ENCODE results near the gene NGF. TPM values are rescaled to one million over a fixed set of nuclear protein-coding genes. Genes with fewer than 3 reads are reported as not detected.
A peak's percentile ranks its signal among the peaks of the same experiment; 100 is the strongest.

Gene NGF
- total and polyA plus RNA-seq, 3 donors from 2014 or later: 0.63 to 3.3 (median 1.4) TPM

DNA sequence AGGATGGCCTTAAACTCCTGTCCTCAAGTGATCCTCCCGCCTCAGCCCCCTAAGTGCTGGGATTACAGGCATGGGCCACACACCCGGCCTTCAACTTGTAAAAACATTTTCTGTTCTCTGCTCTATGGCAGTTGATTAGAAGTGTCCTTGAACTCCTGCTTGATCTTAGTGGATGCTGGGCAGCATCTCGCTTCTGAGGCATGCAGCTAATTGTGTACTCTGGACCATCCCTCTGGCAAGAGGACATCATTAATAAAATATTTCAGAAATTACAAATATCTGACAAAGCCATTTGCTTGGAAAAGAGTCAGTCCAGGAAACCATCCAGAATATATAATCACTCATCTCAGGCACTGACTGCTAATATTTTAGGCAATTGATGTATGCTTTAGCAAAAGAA is 8.1 kb downstream of the NGF start:
- no peaks in the 10 kb centered on the region for H3K36me3 ChIP-seq (ENCODE audit: low read depth, missing control alignments)
- DNase-seq: peak; percentile 64
- intact Hi-C loops (cut with DNase I; ENCODE audit: low total_unique reads): no loop called here
- H3K9me3 ChIP-seq: no peaks in the 10 kb centered on the region
- H3K4me3 ChIP-seq: no peak overlapping the region
- peak overlapping the region in 1 of 2 donors; percentile 22 for H3K27ac ChIP-seq
- H3K4me1 ChIP-seq: peaks cover 15% of the 10 kb centered on the region
- TF ChIP-seq, protein P1, sequence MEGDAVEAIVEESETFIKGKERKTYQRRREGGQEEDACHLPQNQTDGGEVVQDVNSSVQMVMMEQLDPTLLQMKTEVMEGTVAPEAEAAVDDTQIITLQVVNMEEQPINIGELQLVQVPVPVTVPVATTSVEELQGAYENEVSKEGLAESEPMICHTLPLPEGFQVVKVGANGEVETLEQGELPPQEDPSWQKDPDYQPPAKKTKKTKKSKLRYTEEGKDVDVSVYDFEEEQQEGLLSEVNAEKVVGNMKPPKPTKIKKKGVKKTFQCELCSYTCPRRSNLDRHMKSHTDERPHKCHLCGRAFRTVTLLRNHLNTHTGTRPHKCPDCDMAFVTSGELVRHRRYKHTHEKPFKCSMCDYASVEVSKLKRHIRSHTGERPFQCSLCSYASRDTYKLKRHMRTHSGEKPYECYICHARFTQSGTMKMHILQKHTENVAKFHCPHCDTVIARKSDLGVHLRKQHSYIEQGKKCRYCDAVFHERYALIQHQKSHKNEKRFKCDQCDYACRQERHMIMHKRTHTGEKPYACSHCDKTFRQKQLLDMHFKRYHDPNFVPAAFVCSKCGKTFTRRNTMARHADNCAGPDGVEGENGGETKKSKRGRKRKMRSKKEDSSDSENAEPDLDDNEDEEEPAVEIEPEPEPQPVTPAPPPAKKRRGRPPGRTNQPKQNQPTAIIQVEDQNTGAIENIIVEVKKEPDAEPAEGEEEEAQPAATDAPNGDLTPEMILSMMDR (IDR thresholded peaks at IDR 0.05): no peak
- no peak for TF ChIP-seq POLR2A (IDR thresholded peaks at IDR 0.05)
- WGBS, 2 donors: 28 to 30% methylated on average over 3 of the region's 3 CpGs
- H3K27me3 ChIP-seq: no peaks in the 10 kb centered on the region

DNA sequence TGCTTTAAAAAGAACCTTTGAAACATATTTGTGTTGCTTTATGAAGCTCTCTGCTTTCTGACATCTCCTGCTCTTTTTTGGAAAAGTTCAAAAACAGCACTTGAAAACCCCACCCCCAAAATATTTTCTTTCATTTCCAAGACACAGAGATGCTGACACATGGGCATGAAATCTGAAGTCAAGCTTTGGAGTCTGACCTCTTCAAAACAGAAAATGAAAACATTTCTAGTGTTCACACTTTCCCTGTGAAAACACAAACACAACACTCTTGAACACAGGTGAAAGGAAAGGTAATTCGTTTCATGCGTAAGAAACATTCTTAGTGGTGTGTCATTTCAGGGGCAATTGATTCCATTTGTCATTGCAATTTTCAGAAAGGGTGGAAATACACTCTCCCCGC is 10.8 kb downstream of the NGF start:
- Histone ChIP-seq H3K27me3 (no peaks in the 10 kb centered on the region), H3K27ac (no peak overlapping the region), H3K36me3 (ENCODE audit: low read depth, missing control alignments) (no peaks in the 10 kb centered on the region), H3K4me3 (no peak overlapping the region), H3K9me3 (no peaks in the 10 kb centered on the region), H3K4me1 (peaks cover 15% of the 10 kb centered on the region)
- 94 to 98% methylated on average over 3 of the region's 3 CpGs for WGBS, 2 donors
- TF ChIP-seq POLR2A (IDR thresholded peaks at IDR 0.05): no peak
- TF ChIP-seq, protein P1 (IDR thresholded peaks at IDR 0.05): no peak
- no peak for DNase-seq
- intact Hi-C loops (cut with DNase I; ENCODE audit: low total_unique reads): no loop called here

DNA sequence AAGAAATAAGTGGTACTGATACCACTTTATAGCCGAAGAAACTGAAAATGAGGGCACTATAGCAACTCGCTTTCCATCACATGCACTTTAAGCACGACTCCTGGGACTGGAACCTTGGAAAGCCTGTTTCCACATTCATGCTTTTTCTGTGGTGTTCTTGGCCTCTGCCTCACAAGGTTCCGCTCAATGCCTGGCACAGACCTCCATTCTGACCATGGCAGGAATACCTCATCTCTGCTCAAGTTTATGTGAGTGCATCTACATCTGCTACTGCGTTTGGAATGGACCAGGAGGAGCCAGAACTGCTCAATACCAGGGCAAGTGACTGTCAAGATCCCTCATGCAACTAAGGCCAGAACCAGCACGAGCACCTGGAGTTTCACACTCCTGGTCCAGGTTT is 11.6 kb downstream of the NGF start:
- H3K36me3 ChIP-seq (ENCODE audit: low read depth, missing control alignments): no peaks in the 10 kb centered on the region
- intact Hi-C loops (cut with DNase I; ENCODE audit: low total_unique reads): no loop called here
- 91% methylated on average over 6 of the region's 6 CpGs for WGBS, 2 donors

DNA sequence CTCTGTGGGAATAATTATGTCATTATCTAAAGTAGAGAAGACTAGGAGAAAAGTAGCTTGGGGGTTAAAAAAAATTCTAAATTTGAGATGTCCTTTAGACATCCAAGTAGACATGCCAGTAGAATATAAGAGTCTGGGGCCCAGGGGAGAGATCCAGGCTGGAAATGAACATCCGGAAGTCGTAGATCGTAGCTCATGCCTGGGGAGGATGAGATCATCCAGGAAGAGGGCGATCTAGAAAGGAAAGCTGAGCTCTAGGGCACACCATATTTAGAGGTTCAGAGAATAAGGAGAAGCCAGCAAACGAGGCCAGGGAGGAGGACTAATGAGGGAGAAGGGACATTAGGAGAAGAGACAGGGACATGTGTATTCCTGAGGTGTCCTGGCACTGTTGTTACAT is 12.2 kb downstream of the NGF start:
- Histone ChIP-seq H3K27me3 (no peaks in the 10 kb centered on the region), H3K4me3 (no peak overlapping the region), H3K36me3 (ENCODE audit: low read depth, missing control alignments) (no peaks in the 10 kb centered on the region), H3K27ac (no peak overlapping the region), H3K9me3 (no peaks in the 10 kb centered on the region), H3K4me1 (peaks cover 13% of the 10 kb centered on the region)
- WGBS, 2 donors: 72 to 73% methylated on average over 5 of the region's 5 CpGs
- no peak for TF ChIP-seq POLR2A (IDR thresholded peaks at IDR 0.05)
- TF ChIP-seq, protein P1 (IDR thresholded peaks at IDR 0.05): no peak
- intact Hi-C loops (cut with DNase I; ENCODE audit: low total_unique reads): no loop called here
- no peak for DNase-seq

More for the DNA sequence above, 11.6 kb downstream of the NGF start:
- DNase-seq: no peak
- Histone ChIP-seq H3K4me3 (no peak overlapping the region), H3K9me3 (no peaks in the 10 kb centered on the region), H3K27me3 (no peaks in the 10 kb centered on the region), H3K27ac (no peak overlapping the region), H3K4me1 (peaks cover 15% of the 10 kb centered on the region)
- TF ChIP-seq, protein P1 (IDR thresholded peaks at IDR 0.05): no peak
- TF ChIP-seq POLR2A (IDR thresholded peaks at IDR 0.05): no peak

DNA sequence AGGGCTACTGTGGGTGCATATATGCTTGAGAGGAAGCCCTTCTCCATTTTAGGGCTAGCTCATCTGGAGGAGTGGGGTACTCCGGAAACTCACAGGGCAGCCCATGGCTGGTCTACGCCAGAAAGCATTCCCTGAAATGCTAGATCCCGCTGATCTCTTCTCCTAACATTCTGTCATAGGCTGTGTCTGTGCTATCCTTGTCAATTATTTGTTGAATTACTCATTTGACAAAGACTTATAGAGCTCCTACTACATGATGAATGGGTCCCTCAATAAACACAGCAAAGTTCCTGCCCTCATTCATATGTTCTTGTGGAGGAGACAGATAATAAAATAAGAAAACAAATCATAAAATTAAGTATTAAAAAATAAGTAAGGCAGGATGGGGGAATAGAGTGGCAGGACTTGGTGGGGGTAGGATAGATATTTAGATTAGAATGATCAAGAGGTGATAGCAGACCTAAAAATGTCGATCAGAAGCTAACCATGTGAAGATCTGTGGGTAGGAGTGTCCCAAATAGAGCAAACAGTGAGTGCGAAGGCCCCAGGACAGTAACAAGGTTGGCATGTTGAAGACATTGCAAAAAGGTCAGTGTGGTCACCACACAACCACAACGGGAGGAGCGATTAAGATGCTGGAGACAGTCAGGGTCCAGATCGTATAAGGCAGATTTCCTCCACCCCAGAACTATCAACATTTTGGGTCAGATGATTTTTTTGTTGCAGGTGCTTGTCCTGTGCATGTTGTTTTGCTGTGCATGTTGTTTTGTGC is 13.2 kb downstream of the NGF start:
- Histone ChIP-seq H3K9me3 (no peaks in the 10 kb centered on the region), H3K4me1 (peaks cover 5% of the 10 kb centered on the region), H3K4me3 (no peak overlapping the region), H3K27me3 (no peaks in the 10 kb centered on the region), H3K27ac (no peak overlapping the region), H3K36me3 (ENCODE audit: low read depth, missing control alignments) (no peaks in the 10 kb centered on the region)
- TF ChIP-seq, protein P1 (IDR thresholded peaks at IDR 0.05): no peak
- TF ChIP-seq POLR2A (IDR thresholded peaks at IDR 0.05): no peak
- intact Hi-C loops (cut with DNase I; ENCODE audit: low total_unique reads): no loop called here
- WGBS, 2 donors: 91 to 96% methylated on average over 8 of the region's 8 CpGs
- no peak for DNase-seq

Data from testis (tissue), 3 donors.